GM15510 (cell line): Measurements from ENCODE around the gene EMID1.

Experiments
- POLR2A ChIP-seq: IDR thresholded peaks from 3 replicates; pipeline ENCODE4 v1.6.1; 2011; ENCODE audit warnings: borderline replicate concordance; ENCODE audit not compliant: insufficient read length; ENCODE audit errors: extremely low read depth

The EMID1 gene

DNA sequence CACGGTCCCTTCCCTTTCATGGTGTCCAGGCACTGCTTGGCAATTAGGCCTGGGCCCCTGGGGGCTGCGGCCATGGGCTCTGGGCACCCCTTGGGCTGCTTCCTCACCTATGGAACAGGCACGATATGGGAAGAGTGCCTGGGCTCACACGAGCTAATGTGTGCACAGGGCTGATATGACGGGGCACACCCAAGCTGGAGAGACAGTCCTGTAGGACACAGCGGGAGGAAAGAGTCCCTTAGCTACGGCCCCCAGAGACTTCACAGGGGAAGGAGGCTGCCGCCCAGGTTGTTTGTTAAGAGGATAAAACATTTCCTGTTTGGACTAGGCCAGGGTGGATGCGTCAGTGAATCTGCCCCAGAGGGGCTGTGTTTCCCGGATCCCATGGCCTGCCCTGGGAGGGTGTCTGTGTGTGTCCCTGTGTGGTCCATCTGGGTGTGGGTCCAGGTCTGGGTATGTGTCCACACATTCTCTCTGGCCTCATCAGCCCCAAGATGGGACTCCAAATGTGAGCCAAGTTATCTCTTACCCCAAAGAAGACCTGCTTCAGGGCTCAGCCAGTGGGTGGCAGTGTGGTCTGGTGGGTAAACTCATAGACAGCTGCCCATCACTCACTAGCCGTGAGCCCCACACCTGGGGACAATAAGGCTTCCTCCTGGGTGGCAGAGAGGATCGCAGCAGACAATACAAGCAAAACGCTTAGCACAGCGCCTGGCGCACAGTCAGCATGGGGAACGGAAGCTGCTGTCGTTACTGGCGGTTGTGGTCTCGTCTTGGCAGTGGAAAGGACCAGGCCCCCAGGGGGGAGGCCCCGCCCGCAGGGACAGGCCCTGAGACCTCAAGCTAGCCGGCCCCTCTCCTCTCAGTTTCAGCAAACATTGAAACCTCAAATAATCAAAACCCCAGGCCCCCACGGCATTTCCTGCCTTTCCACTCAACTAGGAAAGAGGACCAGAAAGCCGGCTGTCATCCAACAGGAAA, 3.2 kb upstream of the EMID1 start:
- TF ChIP-seq POLR2A: peak; percentile 37

DNA sequence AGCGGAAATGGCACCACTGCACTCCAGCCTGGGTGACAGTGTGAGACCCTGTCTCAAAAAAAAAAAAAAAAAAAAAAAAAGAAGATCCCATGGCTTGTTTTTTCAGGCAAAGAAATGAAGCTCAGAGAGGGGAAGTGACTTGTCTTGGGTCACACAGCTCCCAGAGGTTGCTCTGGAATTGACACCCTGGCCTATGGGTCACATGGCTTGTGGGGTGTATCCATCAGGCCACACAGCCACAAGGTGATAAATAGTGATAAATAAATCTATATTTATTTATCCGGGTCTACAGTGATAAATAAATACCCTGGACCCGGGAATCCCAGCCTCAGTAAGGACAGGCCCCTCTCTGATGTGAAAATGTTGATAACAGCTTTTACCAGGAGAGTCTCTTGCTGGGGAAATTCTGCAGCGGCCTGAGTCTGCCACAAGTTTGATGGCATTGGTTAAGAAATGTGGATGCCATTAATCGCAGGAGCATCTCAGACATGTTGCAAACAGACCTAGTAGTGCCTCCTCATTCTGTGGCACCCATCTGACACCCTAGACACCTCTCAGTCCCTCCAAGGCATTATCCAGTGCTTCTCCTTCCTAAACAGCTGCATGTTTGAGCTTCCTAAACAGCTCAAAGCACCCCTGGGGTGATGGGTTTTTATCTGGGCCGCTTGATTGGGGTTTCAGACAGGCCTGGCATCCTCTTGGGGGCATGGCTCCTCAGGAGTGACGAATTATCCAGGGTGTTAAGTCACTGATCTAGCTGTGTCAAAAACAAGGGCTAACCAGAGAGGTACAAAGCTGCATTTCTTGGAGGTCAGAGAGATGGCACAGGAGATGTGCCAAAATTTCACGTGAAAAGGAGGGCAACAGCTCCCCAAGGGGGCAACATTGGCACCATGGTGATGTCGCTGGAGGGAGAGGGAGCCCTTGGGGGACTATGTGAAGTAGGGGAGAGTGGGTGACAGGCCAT, 1.9 kb upstream of the EMID1 start:
- TF ChIP-seq POLR2A: no peak

DNA sequence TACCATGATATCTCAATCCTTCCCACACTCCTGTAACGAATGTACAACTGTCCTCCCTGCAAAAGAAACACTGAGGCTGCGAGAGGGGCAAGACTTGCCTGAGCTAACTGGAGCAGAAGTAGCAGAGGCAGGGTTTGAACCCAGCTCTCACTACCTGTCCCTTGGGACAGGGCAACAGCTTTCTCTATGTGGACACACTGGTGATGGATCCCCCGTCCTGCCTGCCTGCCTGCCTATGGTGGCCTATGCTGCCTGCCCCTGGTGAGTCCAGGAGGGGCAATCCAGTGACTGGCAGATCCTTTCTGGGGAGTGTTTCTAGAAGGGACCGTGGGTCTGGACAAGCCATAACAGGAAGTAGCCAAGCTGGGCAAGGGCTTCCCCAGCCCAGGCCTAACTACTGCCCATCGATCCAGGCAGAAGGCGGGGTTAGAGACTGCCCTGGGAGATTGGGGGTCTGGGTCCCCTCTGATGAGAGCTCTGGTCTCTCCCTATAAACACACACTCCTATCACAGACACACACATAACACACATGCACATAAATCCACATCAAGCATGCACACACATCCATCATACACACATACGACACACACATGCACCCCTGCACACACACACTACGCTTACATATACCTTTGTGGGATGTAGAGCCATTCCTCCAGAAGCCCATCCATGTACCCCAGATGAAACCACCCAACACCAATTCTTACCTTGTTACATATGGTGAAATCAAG, 1.1 kb upstream of the EMID1 start:
- TF ChIP-seq POLR2A: no peak

DNA sequence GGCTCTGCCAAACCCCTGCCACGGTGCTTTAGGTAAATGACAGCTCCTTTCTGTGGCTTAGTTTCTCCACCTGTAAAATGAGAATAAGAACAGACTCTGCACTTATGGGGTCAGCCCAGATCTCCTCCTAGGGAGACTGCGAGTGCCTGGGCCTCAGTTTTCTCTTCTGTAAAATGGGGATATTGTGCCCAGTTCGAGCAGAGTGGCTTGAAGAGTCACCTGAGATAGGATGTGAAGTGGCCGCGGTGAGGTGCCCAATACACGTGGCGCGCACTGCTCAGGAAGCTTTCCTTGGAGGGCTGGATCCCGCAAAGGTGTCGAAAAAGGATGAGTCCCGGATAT, 473 bp upstream of the EMID1 start:
- no peak for TF ChIP-seq POLR2A

DNA sequence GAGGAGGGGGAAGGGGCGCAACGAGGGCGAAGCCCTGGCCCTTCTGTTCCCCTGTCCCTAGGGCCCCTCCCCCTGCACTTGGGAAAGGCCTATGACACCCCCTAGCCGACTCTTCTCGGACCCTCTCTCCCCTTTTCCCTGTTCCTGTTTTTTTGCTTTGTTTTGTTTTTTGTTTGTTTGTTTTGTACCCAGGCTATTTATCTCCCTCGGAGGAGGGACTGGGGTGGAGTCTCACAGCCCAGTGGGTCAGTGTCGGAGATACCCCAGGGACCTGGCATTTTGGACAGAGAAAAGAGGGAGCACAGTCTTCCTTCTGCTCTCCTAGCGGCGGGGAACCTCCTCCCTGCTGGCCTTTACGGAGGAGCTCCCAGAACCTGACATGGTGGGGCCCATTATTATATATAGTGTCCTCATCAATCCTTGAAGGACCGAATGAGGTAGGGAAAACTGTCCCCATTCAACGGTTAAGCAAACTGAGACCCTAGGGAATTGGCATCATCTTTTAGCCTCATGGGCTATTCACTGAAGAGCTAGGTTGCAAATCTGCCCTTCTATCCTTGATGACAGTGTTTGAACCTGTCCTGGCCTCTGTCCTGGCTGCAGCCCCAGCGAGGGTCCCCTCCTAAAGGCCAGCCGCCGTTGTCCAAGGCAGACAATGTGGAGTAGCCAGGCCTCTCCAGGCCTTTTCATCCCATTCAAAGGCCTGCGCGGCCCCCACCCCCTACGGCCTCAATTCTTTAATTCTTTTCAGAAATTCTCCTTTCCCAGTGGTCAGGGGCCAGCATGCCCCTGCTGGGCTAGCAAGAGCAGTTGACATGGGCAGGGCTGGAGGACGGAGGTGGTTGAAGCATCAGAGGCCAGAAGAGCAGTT, 911 bp downstream of the EMID1 start:
- no peak for TF ChIP-seq POLR2A

DNA sequence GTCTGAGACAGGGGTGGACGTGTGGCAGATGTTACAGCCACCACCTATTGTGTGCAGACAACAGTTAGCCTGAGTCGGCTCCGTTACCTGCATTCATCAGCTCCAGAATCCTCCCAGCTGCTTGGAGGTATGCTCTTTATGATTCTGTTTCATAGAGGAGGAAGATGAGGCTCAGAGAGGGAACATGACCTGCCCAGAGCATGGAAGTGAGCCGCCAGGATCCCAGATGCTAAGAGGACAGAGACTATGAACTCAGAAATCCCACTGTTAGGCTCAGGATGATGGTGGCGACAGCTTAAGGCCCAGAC, 1.5 kb downstream of the EMID1 start:
- no peak for TF ChIP-seq POLR2A

DNA sequence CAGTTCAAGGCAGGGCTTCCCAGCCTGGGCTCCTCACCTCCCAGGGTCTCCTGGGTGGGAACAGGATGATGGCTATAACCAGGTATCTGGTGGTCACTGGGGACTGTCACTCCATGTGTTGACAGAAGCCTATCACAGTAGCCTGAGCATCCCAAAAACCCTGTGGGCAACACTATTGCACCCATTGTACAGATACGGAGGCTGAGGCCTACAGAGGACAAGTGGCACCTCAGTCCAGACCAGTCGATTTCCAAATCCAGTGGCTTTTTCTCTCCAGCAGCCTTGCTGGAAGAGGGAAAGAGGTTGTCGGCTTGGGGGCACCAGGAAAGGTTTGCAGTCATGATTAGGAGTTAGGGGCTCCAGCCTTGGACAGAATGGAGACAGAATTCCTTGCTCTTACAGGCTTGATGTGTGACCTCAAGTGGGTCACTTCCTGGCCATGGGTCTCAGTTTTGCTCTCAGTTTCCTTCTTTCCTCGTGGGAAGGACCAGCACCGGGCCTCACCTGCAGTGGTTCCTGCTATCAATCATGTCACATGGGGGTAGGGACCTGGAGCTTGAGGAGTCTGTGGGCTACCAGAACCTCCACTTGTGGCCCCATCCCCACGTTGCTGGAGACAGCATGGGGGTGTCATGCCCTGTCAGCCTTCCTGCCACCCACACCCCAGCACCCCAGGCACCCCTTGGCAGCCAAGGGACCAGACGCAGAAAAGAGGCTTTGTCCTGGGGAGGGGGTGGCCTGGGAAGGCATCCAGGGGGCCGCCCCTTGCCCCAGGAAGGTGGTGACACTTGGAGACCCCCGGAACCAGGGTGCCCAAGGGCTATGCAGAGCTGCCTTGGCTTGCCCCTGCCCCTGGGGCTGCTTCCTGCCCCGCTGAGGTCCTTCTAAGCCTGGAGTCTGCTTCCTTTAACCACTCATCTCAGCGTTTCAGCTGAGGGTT, 2.1 kb downstream of the EMID1 start:
- no peak for TF ChIP-seq POLR2A

DNA sequence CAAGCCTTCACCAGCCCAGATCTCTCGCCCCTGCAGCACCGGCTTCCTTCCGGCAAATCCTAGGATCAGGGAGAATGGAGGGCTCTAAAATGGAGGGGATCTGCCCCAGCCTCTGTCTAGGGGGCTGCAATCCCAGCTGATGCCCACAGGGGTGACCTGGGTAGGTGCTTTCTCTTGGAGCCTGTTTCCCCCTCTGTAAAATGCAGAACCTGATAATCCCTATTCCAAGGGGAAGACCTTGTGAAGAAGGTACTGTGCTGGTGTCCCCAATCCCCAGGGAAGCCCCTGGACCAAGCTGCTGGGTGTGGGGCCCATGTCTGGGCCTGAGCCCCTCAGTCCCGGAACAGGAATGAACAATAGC, 2.8 kb downstream of the EMID1 start:
- TF ChIP-seq POLR2A: no peak

DNA sequence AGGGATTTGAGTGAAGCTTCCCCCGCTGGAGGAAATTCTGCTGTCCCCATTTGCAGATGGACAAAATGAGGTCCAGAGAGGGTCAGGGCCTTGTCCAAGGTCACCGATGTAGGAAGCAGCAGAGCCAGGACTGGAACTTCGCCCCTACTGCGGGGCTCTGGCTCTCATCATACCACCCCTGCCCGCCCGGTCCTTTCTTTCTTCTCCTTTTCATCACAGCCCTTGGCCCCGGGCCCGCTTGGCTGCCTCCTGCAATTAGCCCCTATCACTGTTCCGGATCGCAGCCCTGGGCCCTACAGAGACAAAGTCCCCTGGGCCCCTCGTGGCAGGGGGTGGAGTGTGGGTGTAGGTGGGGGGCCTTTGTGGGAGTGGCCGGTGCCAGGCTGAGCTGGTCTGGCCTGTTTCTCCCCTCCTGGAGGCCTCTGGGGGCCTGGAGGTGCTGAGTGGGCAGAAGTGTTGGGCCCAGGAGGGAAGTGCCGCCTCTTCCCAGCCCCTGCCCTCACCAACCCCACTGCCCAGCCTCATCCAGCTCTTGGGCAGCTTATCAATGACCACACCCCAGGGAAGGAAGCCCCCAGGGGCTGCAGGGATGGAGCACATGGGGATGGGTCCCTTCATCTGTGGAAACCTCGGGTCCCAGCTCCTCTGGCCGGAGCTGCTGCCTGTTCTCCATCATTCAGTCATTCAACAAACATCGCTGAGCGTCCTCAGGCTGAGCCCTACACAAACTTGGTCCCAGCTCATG, 3.4 kb downstream of the EMID1 start:
- TF ChIP-seq POLR2A: no peak

DNA sequence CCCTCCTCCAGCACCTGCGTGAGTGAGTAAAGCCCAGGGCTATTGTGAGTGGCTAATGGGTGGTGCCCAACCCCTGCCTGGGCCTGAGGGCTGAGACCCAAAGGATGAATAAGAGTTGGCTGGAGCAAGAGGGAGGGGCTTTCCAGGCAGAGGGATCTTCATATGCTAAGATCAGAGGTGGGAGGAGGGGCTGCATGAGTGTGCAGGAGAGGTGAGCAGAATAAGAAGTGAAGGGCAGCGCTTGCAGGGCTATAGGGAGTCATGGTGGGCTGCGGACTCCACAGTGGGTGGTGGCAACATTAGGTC, 3.9 kb downstream of the EMID1 start:
- no peak for TF ChIP-seq POLR2A

DNA sequence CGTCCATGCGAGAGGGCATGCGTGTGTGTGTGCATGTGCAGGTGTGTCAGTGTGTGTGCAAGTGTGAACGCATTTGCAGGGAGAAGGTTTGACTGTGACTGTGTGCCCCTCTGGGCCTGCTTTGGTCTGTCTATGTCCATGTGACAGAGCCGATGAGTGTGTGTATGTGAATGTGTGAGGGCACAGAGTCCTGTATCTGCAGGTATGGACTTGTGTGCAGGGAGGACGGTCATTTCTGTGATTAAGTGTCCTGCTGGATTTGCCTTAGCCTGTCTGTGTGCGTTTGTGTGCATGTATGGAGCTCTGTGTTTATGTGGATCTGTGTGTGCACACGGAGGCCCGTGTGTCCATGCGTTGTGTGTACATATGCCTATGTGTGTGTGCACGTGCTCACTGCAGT, 5.4 kb downstream of the EMID1 start:
- no peak for TF ChIP-seq POLR2A

DNA sequence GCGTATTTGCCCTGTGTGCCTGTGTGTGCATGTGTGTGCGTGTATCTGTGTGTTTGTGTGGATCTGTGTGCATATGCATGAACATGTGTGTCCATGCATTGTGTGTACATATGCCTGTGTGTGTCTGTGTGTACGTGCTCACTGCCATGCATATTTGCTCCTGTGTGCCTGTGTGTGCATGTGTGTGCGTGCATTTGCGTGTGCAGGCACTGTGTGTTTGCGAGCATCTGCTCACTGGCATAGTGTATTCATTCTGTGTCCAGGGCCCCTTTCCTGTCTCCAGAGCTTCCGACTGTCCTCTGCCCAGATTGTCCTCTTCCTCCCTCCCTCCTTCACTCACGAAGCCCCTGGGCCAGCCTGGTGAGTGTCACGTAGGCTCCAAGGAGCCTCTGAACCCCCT, 5.8 kb downstream of the EMID1 start:
- TF ChIP-seq POLR2A: no peak

DNA sequence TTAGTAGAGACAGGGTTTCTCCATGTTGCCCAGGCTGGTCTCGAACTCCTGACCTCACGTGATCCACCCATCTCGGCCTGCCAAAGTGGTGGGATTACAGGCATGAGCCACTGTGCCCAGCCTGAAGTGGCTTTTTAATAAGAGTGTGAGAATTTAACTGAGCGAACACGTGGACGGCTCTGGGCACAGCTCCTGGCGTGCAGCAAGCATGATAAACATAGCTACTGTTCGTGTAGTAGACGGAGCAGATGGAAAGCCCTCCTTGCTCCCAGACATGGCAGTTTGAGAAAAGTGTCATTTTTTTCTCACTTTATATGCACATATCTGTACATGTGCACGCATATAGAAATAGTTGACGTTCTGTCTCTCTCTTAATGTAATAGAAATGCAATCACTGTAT, 7.0 kb downstream of the EMID1 start:
- no peak for TF ChIP-seq POLR2A
